HepG2 (cell line): ENCODE measurements around the gene RAPSN. TPM values are rescaled to one million over a fixed set of nuclear protein-coding genes. Genes with fewer than 3 reads are reported as not detected.

Experiments used
- ATAC-seq: fragments of 200-7000 bp; cut with Tn5 transposase; 3 replicates; pipeline ENCODE4 v1.9.1; 2020; ENCODE audit warnings: mild to moderate bottlenecking, moderate library complexity
- BruUV-seq: library from RNA; stranded (reverse); fragments of 400-500 nt; replicated peaks from 2 replicates; lab custom pipeline; 2021; lab: Mats Ljungman, UMichigan
- CTCF ChIA-PET: fragments of 300-600 bp; formaldehyde crosslinking; extraction: SDS; loops from one replicate; lab custom pipeline; 2021; ENCODE audit warnings: low total read pairs, inconsistent platforms, low intra/inter-chr PET ratio; lab: Yijun Ruan, JAX
- POLR2A ChIA-PET: fragments of 350-600 bp; sonication (Branson Sonifier 250); formaldehyde crosslinking; loops from one replicate; lab custom pipeline; 2020; ENCODE audit warnings: antibody characterized with exemption, inconsistent platforms; lab: Yijun Ruan, JAX
- DNase-seq: peaks from one replicate; pipeline ENCODE4 v3.0.0-alpha.2; 2015; ENCODE audit warnings: low spot score
- FAIRE-seq: peaks from 3 replicates; lab custom pipeline; 2011; peaks lifted over from hg19 to GRCh38; lab: Jason Lieb, UNC
- H2AFZ ChIP-seq: one replicate; pipeline ENCODE4 v1.6.1; 2011; ENCODE audit warnings: low read length, inconsistent platforms
- H3K27ac ChIP-seq: fragments of 300-600 bp; 3 replicates; pipeline ENCODE4 v1.8.0; 2011; ENCODE audit warnings: mixed run types, mild to moderate bottlenecking, mixed read lengths, low read length, inconsistent platforms; ENCODE audit not compliant: insufficient read depth; ENCODE audit errors: extremely low read length
- H3K27me3 ChIP-seq, 2 experiments: fragments of 200-600 bp in 1 of 2; 2 replicates in 1 of 2; 3 replicates in 1 of 2; pipeline versions ENCODE4 v1.6.0 to v1.8.0; 2011; ENCODE audit warnings: low read length in 2 of 2, mild to moderate bottlenecking in 2 of 2, moderate library complexity in 2 of 2, inconsistent platforms in 1 of 2; ENCODE audit not compliant: insufficient read depth in 2 of 2, control insufficient read depth in 1 of 2
- H3K36me3 ChIP-seq, 2 experiments: fragments of 200-600 bp in 1 of 2; replicated peaks in 1 of 2; 2 replicates in 1 of 2; 3 replicates in 1 of 2; pipeline versions ENCODE4 v1.5.1 to v1.8.0; 2011; ENCODE audit warnings: low read length in 2 of 2, inconsistent platforms in 1 of 2; ENCODE audit not compliant: insufficient read depth in 2 of 2, control insufficient read depth in 1 of 2
- H3K4me1 ChIP-seq: 2 replicates; pipeline ENCODE4 v1.5.1; 2012; ENCODE audit warnings: low read length, inconsistent platforms; ENCODE audit not compliant: insufficient read depth
- H3K4me2 ChIP-seq: 2 replicates; pipeline ENCODE4 v1.6.0; 2011; ENCODE audit warnings: low read depth, low read length, inconsistent platforms
- H3K4me3 ChIP-seq, 3 experiments: fragments of 200-600 bp in 1 of 3; sonication (generic), shearing (Covaris generic) in 1 of 3; replicated peaks in 1 of 3; 2 replicates each; pipeline ENCODE4 v1.5.1; 2011 to 2016; ENCODE audit warnings: low read length in 3 of 3, inconsistent platforms in 2 of 3, low read depth in 2 of 3, mild to moderate bottlenecking in 2 of 3, control low read depth in 1 of 3, mixed read lengths in 1 of 3; ENCODE audit not compliant: insufficient read depth in 1 of 3
- H3K79me2 ChIP-seq: one replicate; pipeline ENCODE4 v1.6.1; 2011; ENCODE audit warnings: low read length, inconsistent platforms; ENCODE audit not compliant: insufficient read depth
- H3K9ac ChIP-seq: 2 replicates; pipeline ENCODE4 v1.6.0; 2011; ENCODE audit warnings: mild to moderate bottlenecking, low read depth, low read length, inconsistent platforms; ENCODE audit not compliant: insufficient read depth
- H3K9me3 ChIP-seq: 2 replicates; pipeline ENCODE4 v1.5.1; 2012; ENCODE audit warnings: mild to moderate bottlenecking, low read length
- H4K20me1 ChIP-seq: 2 replicates; pipeline ENCODE4 v1.6.0; 2011; ENCODE audit warnings: inconsistent platforms, mild to moderate bottlenecking, low read length, moderate library complexity; ENCODE audit not compliant: insufficient read depth
- ADNP ChIP-seq: sonication (generic); formaldehyde crosslinking; IDR thresholded peaks from 2 replicates; pipeline ENCODE4 v1.4.0; 2020; ENCODE audit warnings: missing genetic modification reagents
- CHCHD3 ChIP-seq: sonication (generic); formaldehyde crosslinking; IDR thresholded peaks from 2 replicates; pipeline ENCODE4 v1.8.0; 2022; ENCODE audit warnings: mild to moderate bottlenecking, missing genetic modification reagents, moderate library complexity
- GABPB1 ChIP-seq: IDR thresholded peaks from 2 replicates; pipeline ENCODE4 v1.6.1; 2016; ENCODE audit warnings: mild to moderate bottlenecking, missing genetic modification reagents, moderate library complexity, missing compliant biosample characterization
- MYC ChIP-seq: sonication (generic); formaldehyde crosslinking; IDR thresholded peaks from 2 replicates; pipeline ENCODE4 v1.9.0; 2021; ENCODE audit warnings: missing genetic modification reagents, borderline replicate concordance
- NBN ChIP-seq: fragments of 450-650 bp; conservative IDR thresholded peaks from 2 replicates; pipeline ENCODE4 v1.6.1; 2017
- NR2F6 ChIP-seq, 2 experiments: IDR thresholded peaks; 2 replicates each; pipeline ENCODE4 v1.6.1; 2016; ENCODE audit warnings: antibody characterized with exemption in 1 of 2, mild to moderate bottlenecking in 1 of 2
- PLRG1 ChIP-seq: fragments of 450-650 bp; conservative IDR thresholded peaks from 2 replicates; pipeline ENCODE4 v1.6.1; 2016
- XRCC5 ChIP-seq: fragments of 200-400 bp; formaldehyde crosslinking; optimal IDR thresholded peaks from 2 replicates; pipeline ENCODE3; 2017; ENCODE audit warnings: mild to moderate bottlenecking, low read length
- ZBTB38 ChIP-seq: sonication (generic); formaldehyde crosslinking; IDR thresholded peaks from 2 replicates; pipeline ENCODE4 v1.5.1; 2020; ENCODE audit warnings: mild to moderate bottlenecking, missing genetic modification reagents
- ZMYM4 ChIP-seq: sonication (generic); formaldehyde crosslinking; IDR thresholded peaks from 2 replicates; pipeline ENCODE4 v1.8.1; 2023; ENCODE audit warnings: mild to moderate bottlenecking, missing genetic modification reagents
- ZNF431 ChIP-seq: sonication (generic); formaldehyde crosslinking; IDR thresholded peaks from 2 replicates; pipeline ENCODE4 v1.9.0; 2022; ENCODE audit warnings: missing genetic modification reagents, low read depth, mild to moderate bottlenecking, borderline replicate concordance
- ZNF44 ChIP-seq: sonication (generic); formaldehyde crosslinking; IDR thresholded peaks from 2 replicates; pipeline ENCODE4 v1.5.1; 2020; ENCODE audit warnings: mild to moderate bottlenecking, missing genetic modification reagents
- ZNF546 ChIP-seq: sonication (generic); formaldehyde crosslinking; conservative IDR thresholded peaks from 2 replicates; pipeline ENCODE4 v1.8.1; 2023; ENCODE audit warnings: mild to moderate bottlenecking, missing genetic modification reagents
- ZNF572 ChIP-seq: sonication (generic); formaldehyde crosslinking; IDR thresholded peaks from 2 replicates; pipeline ENCODE4 v1.5.1; 2020; ENCODE audit warnings: mild to moderate bottlenecking, missing genetic modification reagents
- ZNF644 ChIP-seq: IDR thresholded peaks from 2 replicates; pipeline ENCODE4 v1.6.1; 2016; ENCODE audit warnings: low read depth
- ZNF724P ChIP-seq: sonication (generic); formaldehyde crosslinking; IDR thresholded peaks from 2 replicates; pipeline ENCODE4 v1.8.0; 2022; ENCODE audit warnings: missing genetic modification reagents, borderline replicate concordance
- ZNF747 ChIP-seq: sonication (generic); formaldehyde crosslinking; IDR thresholded peaks from 2 replicates; pipeline ENCODE4 v1.8.1; 2023; ENCODE audit warnings: missing genetic modification reagents, mild to moderate bottlenecking, borderline replicate concordance
- ZNF768 ChIP-seq: sonication (generic); formaldehyde crosslinking; IDR thresholded peaks from 2 replicates; pipeline ENCODE4 v1.4.0; 2020; ENCODE audit warnings: missing genetic modification reagents
- WGBS: methylation state at CpG from one replicate; pipeline ENCODE4 v1.1.6; 2017; ENCODE audit warnings: low lambda C conversion rate; 5-methylcytosine and 5-hydroxymethylcytosine counted together
- in situ Hi-C: cut with HindIII; loops from 2 replicates; pipeline ENCODE4 v1.10.0; 2017; ENCODE audit warnings: low pct_unique_long_range_greater_than_20kb; ENCODE audit not compliant: extremely low pct_ligation_motif_present
- intact Hi-C: fragments of 100-400 bp; cut with micrococcal nuclease; formaldehyde crosslinking; loops from one replicate; pipeline ENCODE4 v1.10.0; 2022; ENCODE audit not compliant: unreplicated experiment
- polyA plus RNA-seq, 8 experiments: library from polyadenylated mRNA; depleted of rRNA in 3 of 8; stranded (reverse) in 7 of 8; unstranded in 1 of 8; fragments of >200 nt; fragmentation: Illumina TruSeq in 4 of 8; extraction: Trizol in 4 of 8; gene quantifications; 2 replicates each; pipeline versions ENCODE4 v1.2.1 to v1.2.3, GENCODE V29; 2011 to 2016; ENCODE audit warnings: low read depth in 4 of 8, missing spikeins in 1 of 8, mixed read lengths in 1 of 8; ENCODE audit not compliant: insufficient read depth in 1 of 8
- total RNA-seq, 5 experiments: library from RNA; depleted of rRNA; stranded (reverse); fragments of >200 nt; fragmentation: Illumina TruSeq; extraction: Trizol; gene quantifications; 2 replicates each; pipeline ENCODE4 v1.2.3, GENCODE V29; 2016; ENCODE audit warnings: low read depth in 1 of 5
- TF ChIP-seq, protein P1 (sequence below): sonication (generic); formaldehyde crosslinking; IDR thresholded peaks from 2 replicates; pipeline ENCODE4 v1.8.0; 2022; ENCODE audit warnings: mild to moderate bottlenecking, missing genetic modification reagents; ENCODE audit not compliant: insufficient replicate concordance
- TF ChIP-seq, protein P2 (sequence below): sonication (generic); formaldehyde crosslinking; IDR thresholded peaks from 2 replicates; pipeline ENCODE4 v1.4.0; 2020; ENCODE audit warnings: missing genetic modification reagents, mild to moderate bottlenecking, borderline replicate concordance

The RAPSN gene
- total and polyA plus RNA-seq, 2 of the 13 experiments (the other 11 are each of a cell fraction or from before 2014, with no cell fraction given), result 0.15 to 1.2 TPM

DNA sequence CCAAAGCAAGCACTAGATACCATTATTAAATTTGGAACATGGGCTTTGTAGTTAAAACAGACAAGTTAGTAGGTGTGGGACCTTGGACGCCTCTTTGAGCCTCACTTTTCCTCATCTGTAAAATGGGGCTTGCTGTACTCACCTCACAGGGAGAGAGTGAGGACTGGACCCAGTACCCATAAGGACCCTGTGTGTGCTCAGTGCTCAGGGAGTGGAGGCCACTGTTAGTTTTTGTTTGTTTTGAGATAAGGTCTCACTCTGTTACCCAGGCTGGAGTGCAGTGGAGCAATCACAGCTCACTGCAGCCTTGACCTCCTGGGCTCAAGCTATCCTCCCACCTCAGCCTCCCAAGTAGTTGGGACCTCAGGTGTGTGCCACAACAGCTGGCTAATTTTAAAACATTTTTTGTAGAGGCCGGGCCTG is 8.9 kb downstream of the RAPSN start (continued):
- TF ChIP-seq ZNF431 (CRISPR knock-in tag), result no peak
- no peak for TF ChIP-seq ZNF546 (CRISPR knock-in tag)
- no peak for TF ChIP-seq PLRG1
- no peak for TF ChIP-seq CHCHD3
- TF ChIP-seq ADNP (CRISPR knock-in tag), result peak; percentile 97
- no peak for TF ChIP-seq NBN
- TF ChIP-seq ZMYM4 (CRISPR knock-in tag), result peak; percentile 68

DNA sequence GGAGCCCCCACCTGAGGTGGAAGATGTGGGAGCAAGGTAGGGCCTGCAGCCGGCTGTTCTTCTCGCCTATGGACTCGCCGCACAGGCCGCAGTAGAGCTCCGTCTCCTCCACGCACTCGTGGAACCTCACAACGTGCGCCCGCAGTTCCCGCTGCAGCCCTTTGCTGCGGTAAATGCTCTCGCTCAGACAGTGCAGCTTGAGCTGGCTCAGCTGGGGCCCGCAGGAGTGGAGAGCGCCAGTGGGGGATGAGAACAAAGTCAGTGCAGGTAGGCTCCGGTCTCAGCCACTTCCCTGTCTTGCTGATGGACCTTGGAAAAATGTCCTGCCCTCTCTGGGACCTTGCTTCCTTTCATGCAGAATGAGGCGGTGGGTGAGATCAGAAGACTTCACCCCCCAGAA is 10.2 kb downstream of the RAPSN start:
- ATAC-seq, result peak; percentile 12
- CTCF ChIA-PET, result no interaction called here
- Histone ChIP-seq H3K27ac (peak overlapping the region; percentile 97), H3K79me2 (no peaks in the 10 kb centered on the region), H3K4me3 (peak overlapping the region; percentile 70 to 80 (median 78); a peak in 5 of 6 replicates), H4K20me1 (no peaks in the 10 kb centered on the region), H3K27me3 (no peaks in the 10 kb centered on the region; a peak in 1 of 5 replicates), H3K36me3 (no peaks in the 10 kb centered on the region; a peak in 1 of 5 replicates), H3K4me1 (peaks cover 73% of the 10 kb centered on the region), H3K9ac (peak overlapping the region; percentile 88), H3K9me3 (no peaks in the 10 kb centered on the region), H3K4me2 (peak overlapping the region; percentile 90), H2AFZ (no peak overlapping the region)
- peak; percentile 8 for FAIRE-seq
- intact Hi-C loops (loop anchor here (5.0 kb wide), 1 partner anchor 721 kb away; the partner anchor contains the start of gene F2), in situ Hi-C loops (no loop called here)
- DNase-seq, result no peak
- no TSS peak for BruUV-seq
- POLR2A ChIA-PET, result interaction anchor here (1.2 to 3.0 kb wide), 8 partner anchors 10 to 181 kb away, joined by 3 to 68 read pairs (median 8); partner anchors contain the start of genes NR1H3, PSMC3 and RAPSN
- WGBS, result 39% methylated on average over 16 of the region's 18 CpGs
- peak; percentile 98 for TF ChIP-seq ZNF768 (CRISPR knock-in tag)
- TF ChIP-seq, protein P1, sequence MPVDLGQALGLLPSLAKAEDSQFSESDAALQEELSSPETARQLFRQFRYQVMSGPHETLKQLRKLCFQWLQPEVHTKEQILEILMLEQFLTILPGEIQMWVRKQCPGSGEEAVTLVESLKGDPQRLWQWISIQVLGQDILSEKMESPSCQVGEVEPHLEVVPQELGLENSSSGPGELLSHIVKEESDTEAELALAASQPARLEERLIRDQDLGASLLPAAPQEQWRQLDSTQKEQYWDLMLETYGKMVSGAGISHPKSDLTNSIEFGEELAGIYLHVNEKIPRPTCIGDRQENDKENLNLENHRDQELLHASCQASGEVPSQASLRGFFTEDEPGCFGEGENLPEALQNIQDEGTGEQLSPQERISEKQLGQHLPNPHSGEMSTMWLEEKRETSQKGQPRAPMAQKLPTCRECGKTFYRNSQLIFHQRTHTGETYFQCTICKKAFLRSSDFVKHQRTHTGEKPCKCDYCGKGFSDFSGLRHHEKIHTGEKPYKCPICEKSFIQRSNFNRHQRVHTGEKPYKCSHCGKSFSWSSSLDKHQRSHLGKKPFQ (CRISPR knock-in tag), result no peak
- TF ChIP-seq XRCC5, result peak; percentile 21
- no peak for TF ChIP-seq NR2F6 (IDR thresholded peaks at IDR 0.05)
- TF ChIP-seq NR2F6 (CRISPR knock-in tag; IDR thresholded peaks at IDR 0.05), result 0 out of 2 replicates have a peak, but pooled peaks have one; percentile 18
- TF ChIP-seq ZNF644 (CRISPR knock-in tag), result no peak
- TF ChIP-seq ZNF724P (CRISPR knock-in tag), result 0 out of 2 replicates have a peak, but pooled peaks have one; percentile 61
- TF ChIP-seq ADNP (CRISPR knock-in tag), result no peak
- peak; percentile 34; the same call in 1 of the 2 replicates for TF ChIP-seq MYC (CRISPR knock-in tag)
- TF ChIP-seq ZBTB38 (CRISPR knock-in tag), result peak; percentile 99
- no peak for TF ChIP-seq ZNF747 (CRISPR knock-in tag)
- no peak for TF ChIP-seq ZNF44 (CRISPR knock-in tag)
- TF ChIP-seq ZNF572 (CRISPR knock-in tag), result 0 out of 2 replicates have a peak, but pooled peaks have one; percentile 74
- TF ChIP-seq, protein P2, sequence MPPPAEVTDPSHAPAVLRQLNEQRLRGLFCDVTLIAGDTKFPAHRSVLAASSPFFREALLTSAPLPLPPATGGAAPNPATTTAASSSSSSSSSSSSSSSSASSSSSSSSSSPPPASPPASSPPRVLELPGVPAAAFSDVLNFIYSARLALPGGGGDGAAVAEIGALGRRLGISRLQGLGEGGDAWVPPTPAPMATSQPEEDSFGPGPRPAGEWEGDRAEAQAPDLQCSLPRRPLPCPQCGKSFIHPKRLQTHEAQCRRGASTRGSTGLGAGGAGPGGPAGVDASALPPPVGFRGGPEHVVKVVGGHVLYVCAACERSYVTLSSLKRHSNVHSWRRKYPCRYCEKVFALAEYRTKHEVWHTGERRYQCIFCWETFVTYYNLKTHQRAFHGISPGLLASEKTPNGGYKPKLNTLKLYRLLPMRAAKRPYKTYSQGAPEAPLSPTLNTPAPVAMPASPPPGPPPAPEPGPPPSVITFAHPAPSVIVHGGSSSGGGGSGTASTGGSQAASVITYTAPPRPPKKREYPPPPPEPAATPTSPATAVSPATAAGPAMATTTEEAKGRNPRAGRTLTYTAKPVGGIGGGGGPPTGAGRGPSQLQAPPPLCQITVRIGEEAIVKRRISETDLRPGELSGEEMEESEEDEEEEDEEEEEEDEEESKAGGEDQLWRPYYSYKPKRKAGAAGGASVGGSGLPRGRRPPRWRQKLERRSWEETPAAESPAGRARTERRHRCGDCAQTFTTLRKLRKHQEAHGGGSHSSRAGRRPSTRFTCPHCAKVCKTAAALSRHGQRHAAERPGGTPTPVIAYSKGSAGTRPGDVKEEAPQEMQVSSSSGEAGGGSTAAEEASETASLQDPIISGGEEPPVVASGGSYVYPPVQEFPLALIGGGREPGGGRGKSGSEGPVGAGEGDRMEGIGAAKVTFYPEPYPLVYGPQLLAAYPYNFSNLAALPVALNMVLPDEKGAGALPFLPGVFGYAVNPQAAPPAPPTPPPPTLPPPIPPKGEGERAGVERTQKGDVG (CRISPR knock-in tag), result peak; percentile 86; the same call in 1 of the 2 replicates
- 0 out of 2 replicates have a peak, but pooled peaks have one; percentile 9 for TF ChIP-seq GABPB1 (CRISPR knock-in tag)
